IMR-90 (cell line): Measurements from ENCODE around the gene ADCY2.

Experiments
- CTCF ChIP-seq: conservative IDR thresholded peaks from 2 replicates; pipeline ENCODE4 v1.5.1; 2012; ENCODE audit warnings: mild to moderate bottlenecking, low read depth, low read length, improper control_type of control experiment
- FOS ChIP-seq: fragments of 150-350 bp; IDR thresholded peaks from 2 replicates; pipeline ENCODE4 v1.6.1; 2016; ENCODE audit warnings: low read depth, low read length
- POLR2A ChIP-seq: IDR thresholded peaks from 2 replicates; pipeline ENCODE4 v1.6.1; 2012; ENCODE audit warnings: mild to moderate bottlenecking, low read depth, low read length
- RAD21 ChIP-seq: IDR thresholded peaks from 2 replicates; pipeline ENCODE4 v1.6.1; 2012; ENCODE audit warnings: low read length, improper control_type of control experiment
- RCOR1 ChIP-seq: IDR thresholded peaks from 2 replicates; pipeline ENCODE4 v1.6.1; 2012; ENCODE audit warnings: mild to moderate bottlenecking, low read length, improper control_type of control experiment; ENCODE audit not compliant: insufficient replicate concordance
- RFX5 ChIP-seq: IDR thresholded peaks from 2 replicates; pipeline ENCODE4 v1.8.0; 2012; ENCODE audit warnings: low read depth, mild to moderate bottlenecking, low read length, moderate library complexity
- SMC3 ChIP-seq: fragments of 150-350 bp; IDR thresholded peaks from 2 replicates; pipeline ENCODE4 v1.6.1; 2016; ENCODE audit warnings: low read depth, mild to moderate bottlenecking, antibody characterized with exemption, low read length, moderate library complexity
- TF ChIP-seq, protein P1 (sequence below): fragments of 150-350 bp; IDR thresholded peaks from 2 replicates; pipeline ENCODE4 v1.6.1; 2016; ENCODE audit warnings: low read depth, mild to moderate bottlenecking, low read length, moderate library complexity, borderline replicate concordance
- TF ChIP-seq, protein P2 (sequence below): fragments of 150-350 bp; IDR thresholded peaks from 2 replicates; pipeline ENCODE4 v1.6.1; 2017; ENCODE audit warnings: mild to moderate bottlenecking, antibody characterized with exemption, low read length, low read depth

GRCh38 chr5:7845557-7845956 is 449.6 kb downstream of the ADCY2 start:
- TF ChIP-seq CTCF (no peak), POLR2A (no peak), RAD21 (no peak), RCOR1 (no peak), FOS (no peak), SMC3 (no peak), RFX5 (no peak)
- TF ChIP-seq, protein P1, sequence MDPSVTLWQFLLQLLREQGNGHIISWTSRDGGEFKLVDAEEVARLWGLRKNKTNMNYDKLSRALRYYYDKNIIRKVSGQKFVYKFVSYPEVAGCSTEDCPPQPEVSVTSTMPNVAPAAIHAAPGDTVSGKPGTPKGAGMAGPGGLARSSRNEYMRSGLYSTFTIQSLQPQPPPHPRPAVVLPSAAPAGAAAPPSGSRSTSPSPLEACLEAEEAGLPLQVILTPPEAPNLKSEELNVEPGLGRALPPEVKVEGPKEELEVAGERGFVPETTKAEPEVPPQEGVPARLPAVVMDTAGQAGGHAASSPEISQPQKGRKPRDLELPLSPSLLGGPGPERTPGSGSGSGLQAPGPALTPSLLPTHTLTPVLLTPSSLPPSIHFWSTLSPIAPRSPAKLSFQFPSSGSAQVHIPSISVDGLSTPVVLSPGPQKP, result no peak
- TF ChIP-seq, protein P2, sequence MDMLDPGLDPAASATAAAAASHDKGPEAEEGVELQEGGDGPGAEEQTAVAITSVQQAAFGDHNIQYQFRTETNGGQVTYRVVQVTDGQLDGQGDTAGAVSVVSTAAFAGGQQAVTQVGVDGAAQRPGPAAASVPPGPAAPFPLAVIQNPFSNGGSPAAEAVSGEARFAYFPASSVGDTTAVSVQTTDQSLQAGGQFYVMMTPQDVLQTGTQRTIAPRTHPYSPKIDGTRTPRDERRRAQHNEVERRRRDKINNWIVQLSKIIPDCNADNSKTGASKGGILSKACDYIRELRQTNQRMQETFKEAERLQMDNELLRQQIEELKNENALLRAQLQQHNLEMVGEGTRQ, result no peak
